Mammary epithelial cell (primary cell): ENCODE data around the gene RCSD1.

ENCODE experiments used
- CTCF ChIP-seq, 2 donors: IDR thresholded peaks in 1 of 2; conservative IDR thresholded peaks in 1 of 2; 2 replicates each; pipeline ENCODE4 v1.5.1; 2011 to 2012; ENCODE audit warnings: inconsistent platforms in 2 of 2, low read length in 2 of 2, mild to moderate bottlenecking in 2 of 2, control low read depth in 1 of 2, low read depth in 1 of 2; ENCODE audit not compliant: insufficient read depth in 1 of 2; ENCODE audit errors: extremely low read depth in 1 of 2
- EZH2 ChIP-seq: IDR thresholded peaks from 2 replicates; pipeline ENCODE4 v1.6.1; 2012; ENCODE audit warnings: low read length, inconsistent platforms, borderline replicate concordance

- TF ChIP-seq CTCF (conservative IDR thresholded peaks at IDR 0.05 in 1 of 2, IDR thresholded peaks at IDR 0.05 in 1 of 2; ENCODE audit: extremely low read depth in 1 of 2, insufficient read depth in 1 of 2, low read depth in 1 of 2, low read length in 2 of 2) (no peak), EZH2 (no peak)
These were observed 53.8 kb downstream of the RCSD1 start for GRCh38 chr1:167683641-167684502.
